Right ventricle myocardium superior (tissue), 1 donor: ENCODE data around the gene MEDAG. TPM values are rescaled to one million over a fixed set of nuclear protein-coding genes. Genes with fewer than 3 reads are reported as not detected.

Source experiments
- ATAC-seq: fragments of 200-7000 bp; cut with Tn5 transposase; one replicate; pipeline ENCODE4 v1.9.1; 2020; ENCODE audit warnings: mild to moderate bottlenecking; ENCODE audit not compliant: poor library complexity
- DNase-seq: peaks from one replicate; pipeline ENCODE4 v3.0.0-alpha.2; 2020
- intact Hi-C: fragments of 100-400 bp; cut with DNase I; formaldehyde crosslinking; loops from one replicate; pipeline ENCODE4 v1.11.2; 2022
- long read RNA-seq: library from polyadenylated mRNA; unstranded; transcript quantifications from one replicate; pipeline ENCODE4 v2.0.0, GENCODE V29; 2021
- total RNA-seq: library from RNA; stranded (reverse); fragmentation: NEBNext Ultra II Directional; extraction: Animal tissue kit (Norgen Biotek cat#: 25700); gene quantifications from one replicate; pipeline ENCODE4 v1.2.1, GENCODE V29; 2021
- donor health status: DM: no; HTN: yes; CAD: no; lungs with severe emphysema.

Gene MEDAG
- total RNA-seq, result 5.4 TPM
- long read RNA-seq, transcript MEDAG-201 (5 exons, 2,374 nt), result major isoform, 25 of 29 reads
- long read RNA-seq, partial matches to known transcripts, result 2 of 29 reads
- long read RNA-seq, other reads (novel, unspliced or antisense), result 2 of 29 reads

GRCh38 chr13:30905932-30906383, at the start of gene MEDAG:
MEDAG (plus strand) TSS chr13:30906271; CDS start chr13:30906516, 245 bp downstream.
- DNase-seq (peak; percentile 90), ATAC-seq (peak; percentile 80)
- intact Hi-C loops, result no loop called here

DNA sequence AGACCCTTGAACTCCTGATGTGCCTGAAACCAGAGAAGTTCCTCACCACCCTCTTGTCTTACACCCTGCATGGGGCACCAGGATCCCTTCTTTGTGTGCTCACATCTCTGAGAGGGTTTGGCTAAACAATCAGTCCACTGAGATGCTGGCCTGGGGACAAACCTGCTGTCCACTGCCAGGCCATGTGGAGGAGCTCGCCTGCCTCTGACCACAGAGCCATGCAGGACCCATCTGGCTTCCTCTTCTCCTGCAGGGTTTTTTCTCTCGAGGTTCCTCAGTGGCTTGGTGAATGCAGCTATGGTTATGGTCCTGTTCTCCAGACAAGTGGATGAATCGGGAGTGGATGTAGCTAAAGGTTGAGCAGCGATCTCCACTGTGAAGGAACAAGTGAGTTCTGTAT, 49.1 kb upstream of the MEDAG start:
- no peak for DNase-seq
- intact Hi-C loops, result no loop called here
- no peak for ATAC-seq

DNA sequence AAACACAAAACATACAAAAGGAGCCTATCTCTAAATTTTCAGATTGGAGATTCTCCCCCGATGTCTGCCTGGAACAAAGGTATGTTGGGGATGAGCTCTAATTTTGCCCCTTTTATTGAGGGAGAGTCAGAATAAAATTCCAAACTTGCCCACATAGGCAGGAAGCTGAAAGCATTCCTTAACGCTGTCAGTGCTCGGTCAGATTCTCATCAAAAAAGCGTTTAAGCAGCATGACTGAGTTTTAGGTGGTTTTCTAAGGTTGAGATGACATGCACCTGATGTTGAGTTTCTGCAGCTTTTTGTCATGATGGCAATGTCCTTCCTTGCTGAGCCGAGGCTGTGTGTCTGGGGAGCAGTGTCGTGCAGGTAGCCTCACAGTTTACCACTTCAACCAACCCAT, 48.4 kb upstream of the MEDAG start:
- ATAC-seq (no peak), DNase-seq (no peak)
- intact Hi-C loops, result no loop called here

GRCh38 chr13:30859326-30859725, 46.7 kb upstream of the MEDAG start:
- DNase-seq, result no peak
- ATAC-seq, result no peak
- intact Hi-C loops, result no loop called here

DNA sequence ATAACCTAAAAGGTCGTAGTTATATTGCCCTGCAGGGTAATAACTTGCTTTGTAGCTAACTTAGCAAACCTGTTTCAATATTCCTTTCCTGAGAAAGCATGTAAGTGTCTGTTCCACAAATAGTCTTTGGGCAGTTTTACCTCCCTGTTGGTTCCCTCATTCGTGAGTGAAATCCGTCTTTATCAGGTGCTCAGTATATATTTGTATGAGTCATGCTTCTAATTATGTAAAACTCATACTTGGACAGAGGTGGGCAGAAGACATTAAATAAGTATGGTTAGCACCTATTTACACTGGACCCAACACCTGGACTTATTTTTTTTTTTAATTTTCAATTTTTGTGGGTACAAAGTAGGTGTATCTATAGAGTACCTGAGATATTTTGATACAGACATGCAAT, 44.9 kb upstream of the MEDAG start:
- ATAC-seq (no peak), DNase-seq (no peak)
- intact Hi-C loops, result loop anchor here (10.0 kb wide), 1 partner anchor 184 kb away; no protein-coding TSS in a partner anchor

- DNase-seq, result no peak
- intact Hi-C loops, result loop anchor here (10.0 kb wide), 1 partner anchor 183 kb away; no protein-coding TSS in a partner anchor
- no peak for ATAC-seq
These were observed 44.1 kb upstream of the MEDAG start for GRCh38 chr13:30861836-30862467.

DNA sequence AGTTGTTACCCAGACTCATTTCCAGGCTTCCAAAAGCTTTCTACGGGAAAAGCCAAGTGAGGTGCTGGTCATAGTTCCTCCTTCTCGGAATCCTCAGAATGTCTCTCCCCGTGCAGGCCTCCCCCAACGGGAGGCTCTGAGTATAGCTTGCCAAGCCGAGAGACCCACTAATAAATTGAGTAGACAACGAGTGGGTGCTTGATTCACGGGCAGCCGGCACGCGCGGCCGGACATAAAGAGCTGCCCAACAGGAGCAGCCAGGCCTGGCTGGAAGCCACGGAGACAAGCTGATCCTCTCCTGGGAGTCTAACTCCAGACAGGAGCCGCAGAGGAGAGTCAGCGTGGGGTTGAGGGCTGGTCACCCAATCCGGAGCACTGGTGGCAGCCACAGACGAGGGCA, 43.4 kb upstream of the MEDAG start:
- DNase-seq (peak; percentile 69), ATAC-seq (peak; percentile 49)
- intact Hi-C loops, result loop anchor here (10.0 kb wide), 1 partner anchor 182 kb away; no protein-coding TSS in a partner anchor

DNA sequence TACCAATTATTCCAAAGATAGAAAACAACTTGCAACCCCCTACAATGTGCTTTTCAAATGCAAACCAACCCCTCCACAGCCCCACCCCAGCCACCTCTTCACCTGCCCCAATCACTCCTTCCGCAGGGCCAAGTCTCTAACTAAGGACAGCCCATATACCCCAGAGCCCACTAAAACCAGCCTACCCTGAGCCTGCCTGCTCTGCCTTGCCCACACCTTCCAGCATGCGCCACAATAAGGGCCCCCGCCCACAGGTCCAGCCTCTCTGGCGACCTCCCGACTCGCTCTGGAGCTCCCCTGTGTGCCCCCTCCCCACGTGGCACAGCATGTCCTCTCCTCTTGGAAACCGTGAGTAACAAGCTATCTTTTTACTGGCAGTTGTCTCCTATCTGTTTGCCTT, 42.8 kb upstream of the MEDAG start:
- ATAC-seq (no peak), DNase-seq (no peak)
- intact Hi-C loops, result loop anchor here (10.0 kb wide), 1 partner anchor 182 kb away; no protein-coding TSS in a partner anchor

- ATAC-seq, result no peak
- intact Hi-C loops, result loop anchor here (10.0 kb wide), 1 partner anchor 181 kb away; no protein-coding TSS in a partner anchor
- DNase-seq, result no peak
These were observed 42.3 kb upstream of the MEDAG start for GRCh38 chr13:30863796-30864195.

- no peak for DNase-seq
- intact Hi-C loops, result loop anchor here (10.0 kb wide), 1 partner anchor 180 kb away; no protein-coding TSS in a partner anchor
- ATAC-seq, result peak; percentile 12
These were observed 41.5 kb upstream of the MEDAG start for GRCh38 chr13:30864433-30865122.

DNA sequence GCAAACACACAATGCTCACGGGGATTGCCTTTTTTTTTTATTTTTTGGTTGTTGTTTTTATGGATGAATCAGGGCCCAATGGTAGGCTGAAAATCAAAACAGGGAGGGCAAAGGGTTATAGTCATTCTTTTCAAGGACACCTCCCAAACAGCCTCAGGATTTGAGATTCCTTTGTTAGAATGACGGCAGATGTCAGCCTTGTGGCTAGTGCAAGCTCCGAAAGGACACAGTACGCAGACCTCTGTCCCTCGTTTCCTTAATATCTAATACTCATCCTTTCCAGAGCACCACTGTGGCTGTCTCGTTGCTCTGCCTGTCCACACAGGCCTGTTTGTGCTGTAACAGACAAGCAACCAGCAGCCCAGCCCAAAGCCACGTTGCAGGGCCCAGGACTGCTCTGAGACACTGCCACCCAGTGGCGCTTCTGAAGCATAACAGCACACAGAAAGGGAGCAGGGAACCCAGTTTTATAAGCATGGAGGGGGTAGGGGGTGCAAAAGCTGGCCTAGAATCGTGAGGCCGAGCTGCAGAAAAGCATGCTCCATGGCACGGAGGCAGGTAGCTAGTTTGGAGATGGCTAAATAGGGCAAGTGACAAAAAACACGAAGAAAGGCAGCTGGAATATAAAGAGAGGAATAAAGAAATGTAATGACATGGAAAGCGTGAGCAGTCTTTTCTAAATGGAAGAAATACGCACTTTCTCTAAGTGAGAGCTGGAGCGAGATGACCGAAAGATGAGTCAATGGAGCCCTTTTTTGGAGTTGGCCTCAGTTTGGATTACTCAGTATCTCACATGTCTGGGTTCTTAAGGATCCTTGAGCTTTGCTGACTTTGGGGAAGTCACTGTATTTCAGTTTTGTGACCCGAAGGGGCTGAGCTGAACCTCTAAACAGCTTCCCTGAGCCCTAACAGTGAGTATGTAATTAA, 40.7 kb upstream of the MEDAG start:
- ATAC-seq (peak; percentile 87), DNase-seq (peak; percentile 86)
- intact Hi-C loops, result loop anchor here (10.0 kb wide), 1 partner anchor 179 kb away; no protein-coding TSS in a partner anchor

DNA sequence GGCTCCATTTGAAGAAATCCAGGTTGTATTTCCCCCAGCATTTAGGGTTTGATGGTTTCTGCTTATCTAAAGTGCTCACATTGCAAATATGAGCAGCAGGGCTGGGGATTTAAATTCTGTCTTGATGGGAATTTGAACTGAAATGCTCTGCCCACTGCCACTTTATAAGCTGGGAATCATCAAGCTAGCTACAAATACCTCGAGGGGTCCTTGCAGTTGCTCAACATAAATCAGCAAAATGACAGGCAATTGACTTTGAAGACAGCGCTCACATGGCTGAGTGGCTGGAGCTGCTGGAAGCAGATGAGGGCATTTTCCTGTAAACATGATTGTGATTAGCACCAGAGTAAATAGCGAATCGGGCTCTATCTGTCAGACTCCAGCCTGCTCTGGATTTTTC, 39.4 kb upstream of the MEDAG start:
- DNase-seq, result no peak
- intact Hi-C loops, result loop anchor here (10.0 kb wide), 1 partner anchor 178 kb away; no protein-coding TSS in a partner anchor
- ATAC-seq, result no peak

DNA sequence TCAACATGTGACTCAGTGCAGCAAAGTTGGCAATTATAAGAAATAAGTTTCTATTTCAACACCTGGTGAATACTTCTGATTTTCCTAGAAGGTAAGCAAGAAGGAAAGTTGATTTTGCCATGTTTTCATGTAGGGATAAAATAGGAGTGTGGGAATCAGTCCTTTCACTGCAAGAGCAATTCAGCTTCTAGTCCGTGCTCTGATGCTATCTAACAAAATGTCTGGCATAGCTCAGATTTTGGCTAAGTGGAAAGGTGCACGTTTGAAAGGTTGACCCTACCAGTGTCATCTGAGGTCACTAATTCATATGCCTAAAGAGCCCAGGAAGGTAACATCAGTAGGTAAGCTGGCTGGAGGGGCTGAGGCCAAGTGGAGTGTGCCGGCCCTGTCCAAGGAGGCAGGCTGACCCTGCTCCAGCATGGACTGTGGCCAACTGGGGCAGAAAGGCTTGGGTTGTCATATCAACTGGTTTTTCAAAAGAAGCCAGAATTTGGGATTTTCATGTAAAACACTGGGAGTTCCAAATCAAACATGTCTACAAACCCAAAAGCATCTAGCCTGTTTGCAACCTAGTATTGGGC, 38.9 kb upstream of the MEDAG start:
- intact Hi-C loops, result loop anchor here (10.0 kb wide), 1 partner anchor 178 kb away; no protein-coding TSS in a partner anchor
- ATAC-seq (no peak), DNase-seq (no peak)

DNA sequence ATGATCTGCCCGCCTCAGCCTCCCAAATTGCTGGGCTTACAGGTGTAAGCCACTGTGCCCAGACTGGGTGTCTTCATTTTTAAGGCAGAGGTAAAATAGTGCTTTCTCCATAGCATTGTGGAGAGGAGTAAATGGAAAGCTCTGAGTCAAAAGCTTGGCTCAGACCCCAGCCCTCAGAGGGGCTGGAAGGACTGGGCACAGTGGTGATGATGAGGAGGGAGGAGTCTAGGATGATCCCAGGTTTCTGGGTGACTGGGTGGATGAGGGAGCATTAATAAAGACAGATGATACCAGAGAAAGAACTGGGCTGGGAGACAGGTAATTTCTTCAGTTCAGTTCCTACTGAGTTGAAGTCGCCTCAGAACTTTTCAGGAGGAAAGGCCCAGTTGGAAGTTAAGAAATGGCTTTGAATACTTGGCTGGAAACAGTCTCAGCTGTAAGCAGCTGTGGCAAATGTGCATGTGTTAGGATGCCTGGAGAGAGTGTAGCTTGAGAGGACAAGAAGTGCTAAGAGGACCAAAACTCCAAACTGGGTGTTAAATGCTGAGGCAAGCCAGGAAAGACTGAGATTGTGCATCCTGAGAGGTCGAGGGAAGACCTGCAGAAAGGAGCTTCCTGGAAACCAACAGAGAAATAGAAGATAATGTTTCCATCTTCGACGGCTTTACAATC, 37.1 kb upstream of the MEDAG start:
- intact Hi-C loops, result loop anchor here (10.0 kb wide), 1 partner anchor 176 kb away; no protein-coding TSS in a partner anchor
- ATAC-seq (peak; percentile 14), DNase-seq (no peak)

DNA sequence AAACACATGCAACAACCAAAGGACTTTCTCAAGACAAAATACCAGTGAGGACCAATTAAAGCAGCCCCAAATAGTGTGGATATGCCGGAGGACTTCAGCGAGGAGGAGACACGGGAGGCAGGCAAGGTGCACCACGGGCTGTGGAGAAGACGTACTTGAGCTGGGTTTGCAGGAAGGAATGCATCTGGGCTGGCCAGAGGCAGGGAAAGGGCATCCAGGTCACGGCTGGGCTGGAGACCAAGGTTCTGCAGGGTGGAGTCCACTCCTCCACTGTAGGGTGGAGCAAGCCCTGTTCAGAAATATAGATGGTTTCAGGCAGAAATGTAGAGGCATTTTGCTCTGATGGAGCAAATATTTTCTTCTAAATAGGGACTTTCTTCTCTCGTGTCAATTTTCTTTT, 36.6 kb upstream of the MEDAG start:
- ATAC-seq (peak; percentile 41), DNase-seq (peak; percentile 68)
- intact Hi-C loops, result loop anchor here (10.0 kb wide), 1 partner anchor 175 kb away; no protein-coding TSS in a partner anchor

DNA sequence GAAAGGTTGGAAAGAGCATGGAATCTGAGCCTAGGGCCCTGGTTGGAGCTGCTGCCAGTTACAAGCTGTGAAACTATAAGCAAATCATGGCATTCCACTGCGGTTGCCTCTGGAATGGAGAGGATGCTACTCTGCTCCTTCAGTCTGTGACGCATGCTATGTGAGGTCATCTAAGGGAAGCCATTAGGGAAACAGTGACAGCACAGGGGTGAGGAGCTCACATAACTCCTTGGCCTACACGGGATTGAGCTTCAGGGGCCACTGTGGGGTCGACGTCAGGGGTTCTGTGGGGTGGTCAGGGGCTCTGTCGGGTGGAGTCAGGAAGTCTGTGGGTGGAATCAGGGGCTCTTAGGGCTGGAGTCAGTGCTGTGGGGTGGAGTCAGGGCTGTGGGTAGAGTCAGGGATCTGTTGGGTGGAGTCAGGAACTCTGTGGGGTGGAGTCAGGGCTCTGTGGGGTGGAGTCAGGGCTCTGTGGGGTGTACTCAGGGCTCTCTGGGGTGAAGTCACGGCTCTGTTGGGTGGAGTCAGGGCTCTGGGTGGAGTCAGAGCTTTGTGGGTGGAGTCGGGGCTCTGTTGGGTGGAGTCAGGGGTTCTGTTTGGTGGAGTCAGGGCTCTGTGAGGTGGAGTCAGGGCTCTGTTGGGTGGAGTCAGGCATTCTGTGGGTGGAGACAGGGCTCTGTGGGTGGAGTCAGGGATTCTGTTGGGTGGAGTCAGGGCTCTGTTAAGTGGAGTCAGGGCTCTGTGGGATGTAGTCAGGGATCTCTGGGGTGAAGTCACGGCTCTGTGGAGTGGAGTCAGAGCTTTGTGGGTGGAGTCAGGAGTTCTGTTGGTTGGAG, 35.8 kb upstream of the MEDAG start:
- DNase-seq, result peak; percentile 83
- intact Hi-C loops, result no loop called here
- ATAC-seq, result peak; percentile 77
